PFSK-1 (cell line): ENCODE data around the gene CTU2.

Source experiments
- POLR2AphosphoS5 ChIP-seq: IDR thresholded peaks from 2 replicates; pipeline ENCODE4 v1.6.1; 2012; ENCODE audit warnings: low read depth, mild to moderate bottlenecking, control low read depth, low read length, moderate library complexity
- TAF1 ChIP-seq: IDR thresholded peaks from 2 replicates; pipeline ENCODE4 v1.6.1; 2012; ENCODE audit warnings: low read length, control low read depth, borderline replicate concordance; ENCODE audit not compliant: insufficient read depth

DNA sequence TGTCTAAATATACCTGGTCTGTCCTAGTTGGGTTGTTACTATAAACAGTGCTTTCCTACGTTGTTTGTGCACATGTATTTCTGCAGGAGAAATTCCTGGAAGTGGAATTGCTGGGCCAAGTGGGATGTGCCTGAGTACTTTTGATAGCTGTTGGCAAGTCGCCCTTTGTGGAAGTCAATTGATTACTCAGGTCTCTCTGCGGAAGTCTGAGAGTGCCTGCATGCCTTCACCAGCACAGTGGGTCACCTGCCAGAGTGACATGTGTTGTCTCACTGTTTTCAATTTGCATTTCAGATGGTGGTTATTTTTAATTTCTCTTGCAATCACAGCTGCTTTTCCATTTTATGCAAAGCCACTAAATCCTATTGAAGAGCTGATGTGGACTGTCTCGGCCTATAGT, 41.2 kb upstream of the CTU2 start:
- TF ChIP-seq POLR2AphosphoS5 (no peak), TAF1 (no peak)
